Osteocyte (in vitro differentiated cells): Measurements from ENCODE around the gene HES2. TPM values are rescaled to one million over a fixed set of nuclear protein-coding genes. Genes with fewer than 3 reads are reported as not detected.
"Not testable (repeated sequence)": the region's sequence is repeated elsewhere in the genome, so short reads cannot be mapped to it uniquely, and the experiment has no call there.

Experiments used
- DNase-seq: peaks from one replicate; pipeline ENCODE4 v3.0.0; 2021; ENCODE audit warnings: mixed read lengths; ENCODE audit not compliant: unreplicated experiment; ENCODE audit errors: extremely low spot score
- H3K27ac Mint-ChIP-seq: one replicate; pipeline ENCODE4 v1.8.0; 2021; ENCODE audit warnings: mild to moderate bottlenecking, mixed read lengths; ENCODE audit not compliant: unreplicated experiment
- H3K27me3 Mint-ChIP-seq: one replicate; pipeline ENCODE4 v1.8.0; 2021; ENCODE audit warnings: mixed read lengths; ENCODE audit not compliant: unreplicated experiment
- H3K36me3 Mint-ChIP-seq: one replicate; pipeline ENCODE4 v1.8.0; 2021; ENCODE audit warnings: mixed read lengths; ENCODE audit not compliant: unreplicated experiment
- H3K4me1 Mint-ChIP-seq: one replicate; pipeline ENCODE4 v1.8.0; 2021; ENCODE audit warnings: mixed read lengths; ENCODE audit not compliant: unreplicated experiment
- H3K4me3 Mint-ChIP-seq: one replicate; pipeline ENCODE4 v1.8.0; 2021; ENCODE audit warnings: mild to moderate bottlenecking, moderate library complexity, mixed read lengths; ENCODE audit not compliant: unreplicated experiment
- H3K9me3 Mint-ChIP-seq: one replicate; pipeline ENCODE4 v1.8.0; 2021; ENCODE audit warnings: mixed read lengths; ENCODE audit not compliant: unreplicated experiment
- total RNA-seq: library from RNA; stranded (reverse); gene quantifications from 2 replicates; pipeline ENCODE4 v1.2.1, GENCODE V29; 2021
- TF ChIP-seq, protein P1 (sequence below): fragments of 200-600 bp; sonication (generic); IDR thresholded peaks from 2 replicates; pipeline ENCODE4 v1.5.0; 2021; ENCODE audit warnings: antibody characterized with exemption, mild to moderate bottlenecking, moderate library complexity

Gene HES2
- total RNA-seq, 1 donor from 2014 or later: not detected

DNA sequence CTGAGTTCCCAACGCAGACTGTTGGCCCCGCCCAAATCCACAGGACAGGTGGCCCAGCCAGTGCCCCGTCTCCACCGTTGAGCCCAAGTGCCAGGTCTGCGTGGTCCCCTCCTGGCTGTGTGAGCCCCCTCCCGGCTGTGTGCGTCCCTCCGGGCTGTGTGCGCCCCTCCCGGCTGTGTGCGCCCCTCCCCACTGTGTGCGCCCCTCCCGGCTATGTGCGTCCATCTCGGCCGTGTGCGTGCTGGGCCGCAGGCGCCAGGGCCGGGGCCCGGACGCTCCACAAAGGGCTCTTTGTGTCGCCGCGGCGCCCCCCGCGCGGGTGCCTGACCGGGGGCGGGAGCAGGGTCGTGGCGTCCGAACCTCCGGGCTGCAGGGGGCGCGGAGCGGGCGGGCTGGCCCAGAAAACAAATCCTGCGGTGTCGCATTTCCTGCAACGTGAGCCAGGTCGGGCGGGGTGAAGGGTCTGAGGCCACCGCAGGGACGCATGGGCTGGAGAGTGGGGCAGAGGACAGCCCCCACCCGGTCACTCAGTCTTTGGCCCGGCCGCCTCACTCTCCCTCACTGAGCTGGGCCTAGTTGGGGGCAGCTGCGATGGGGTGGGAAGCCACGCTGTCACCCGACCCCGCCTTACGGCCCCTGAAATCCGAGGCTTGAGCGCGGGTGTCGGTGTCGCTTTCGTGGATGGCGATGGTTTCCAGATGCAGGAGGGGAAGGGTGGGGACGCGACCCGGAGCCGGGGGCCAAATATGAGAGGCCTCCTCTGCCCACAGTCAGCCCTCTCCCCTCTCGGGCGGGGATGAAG, 27.5 kb upstream of the HES2 start:
- Mint-ChIP-seq H3K4me1 (peaks cover 13% of the 10 kb centered on the region), H3K27ac (no peak overlapping the region), H3K4me3 (no peak overlapping the region), H3K27me3 (peaks cover 24% of the 10 kb centered on the region), H3K9me3 (no peaks in the 10 kb centered on the region), H3K36me3 (no peaks in the 10 kb centered on the region)
- TF ChIP-seq, protein P1, sequence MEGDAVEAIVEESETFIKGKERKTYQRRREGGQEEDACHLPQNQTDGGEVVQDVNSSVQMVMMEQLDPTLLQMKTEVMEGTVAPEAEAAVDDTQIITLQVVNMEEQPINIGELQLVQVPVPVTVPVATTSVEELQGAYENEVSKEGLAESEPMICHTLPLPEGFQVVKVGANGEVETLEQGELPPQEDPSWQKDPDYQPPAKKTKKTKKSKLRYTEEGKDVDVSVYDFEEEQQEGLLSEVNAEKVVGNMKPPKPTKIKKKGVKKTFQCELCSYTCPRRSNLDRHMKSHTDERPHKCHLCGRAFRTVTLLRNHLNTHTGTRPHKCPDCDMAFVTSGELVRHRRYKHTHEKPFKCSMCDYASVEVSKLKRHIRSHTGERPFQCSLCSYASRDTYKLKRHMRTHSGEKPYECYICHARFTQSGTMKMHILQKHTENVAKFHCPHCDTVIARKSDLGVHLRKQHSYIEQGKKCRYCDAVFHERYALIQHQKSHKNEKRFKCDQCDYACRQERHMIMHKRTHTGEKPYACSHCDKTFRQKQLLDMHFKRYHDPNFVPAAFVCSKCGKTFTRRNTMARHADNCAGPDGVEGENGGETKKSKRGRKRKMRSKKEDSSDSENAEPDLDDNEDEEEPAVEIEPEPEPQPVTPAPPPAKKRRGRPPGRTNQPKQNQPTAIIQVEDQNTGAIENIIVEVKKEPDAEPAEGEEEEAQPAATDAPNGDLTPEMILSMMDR: no peak
- no peak for DNase-seq

DNA sequence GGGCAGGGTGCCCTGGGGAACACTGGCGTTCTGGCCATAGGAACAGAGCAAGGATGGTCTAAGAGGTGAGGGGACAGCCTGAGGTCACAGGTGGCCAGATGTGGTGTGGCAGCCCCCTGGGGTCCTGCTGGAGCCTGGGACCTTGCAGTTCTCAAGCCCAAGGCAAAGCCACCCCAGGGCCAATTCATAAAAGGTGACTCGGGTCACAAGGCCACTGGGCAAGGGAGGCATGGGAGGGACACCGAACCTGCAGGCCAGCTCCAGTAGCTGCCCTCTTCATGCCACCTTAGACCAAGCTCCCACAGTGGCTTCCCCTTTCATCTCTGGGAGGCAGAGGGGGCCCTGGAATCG, 26.9 kb upstream of the HES2 start:
- Mint-ChIP-seq H3K36me3 (no peaks in the 10 kb centered on the region), H3K27ac (no peak overlapping the region), H3K4me1 (peaks cover 13% of the 10 kb centered on the region), H3K9me3 (no peaks in the 10 kb centered on the region), H3K4me3 (no peak overlapping the region), H3K27me3 (peaks cover 25% of the 10 kb centered on the region)
- DNase-seq: no peak
- TF ChIP-seq, protein P1: no peak

DNA sequence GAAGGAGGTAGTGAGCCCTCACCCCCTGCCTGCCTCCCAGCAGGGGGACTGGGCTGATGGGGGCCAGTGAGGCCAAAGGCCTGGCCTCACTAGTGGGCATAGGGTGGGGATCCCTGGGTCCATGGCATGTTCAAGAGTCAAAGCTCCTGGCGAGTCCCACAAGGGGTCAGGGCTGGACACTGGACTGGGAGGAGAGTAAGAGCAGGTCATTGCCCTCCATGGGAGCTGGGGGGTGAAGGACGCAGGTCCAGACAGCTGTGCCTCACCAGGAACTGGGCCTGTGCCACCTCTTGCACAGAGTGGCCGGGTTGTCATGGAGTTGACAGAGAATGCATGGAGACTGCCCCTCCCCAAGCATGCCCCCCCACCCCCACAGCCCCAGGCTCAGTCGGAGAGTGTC, 26.2 kb upstream of the HES2 start:
- H3K36me3 Mint-ChIP-seq, H3K27ac Mint-ChIP-seq, H3K4me3 Mint-ChIP-seq, H3K9me3 Mint-ChIP-seq, DNase-seq: not testable (repeated sequence)
- Mint-ChIP-seq H3K27me3 (peaks cover 29% of the 10 kb centered on the region), H3K4me1 (peaks cover 13% of the 10 kb centered on the region)

DNA sequence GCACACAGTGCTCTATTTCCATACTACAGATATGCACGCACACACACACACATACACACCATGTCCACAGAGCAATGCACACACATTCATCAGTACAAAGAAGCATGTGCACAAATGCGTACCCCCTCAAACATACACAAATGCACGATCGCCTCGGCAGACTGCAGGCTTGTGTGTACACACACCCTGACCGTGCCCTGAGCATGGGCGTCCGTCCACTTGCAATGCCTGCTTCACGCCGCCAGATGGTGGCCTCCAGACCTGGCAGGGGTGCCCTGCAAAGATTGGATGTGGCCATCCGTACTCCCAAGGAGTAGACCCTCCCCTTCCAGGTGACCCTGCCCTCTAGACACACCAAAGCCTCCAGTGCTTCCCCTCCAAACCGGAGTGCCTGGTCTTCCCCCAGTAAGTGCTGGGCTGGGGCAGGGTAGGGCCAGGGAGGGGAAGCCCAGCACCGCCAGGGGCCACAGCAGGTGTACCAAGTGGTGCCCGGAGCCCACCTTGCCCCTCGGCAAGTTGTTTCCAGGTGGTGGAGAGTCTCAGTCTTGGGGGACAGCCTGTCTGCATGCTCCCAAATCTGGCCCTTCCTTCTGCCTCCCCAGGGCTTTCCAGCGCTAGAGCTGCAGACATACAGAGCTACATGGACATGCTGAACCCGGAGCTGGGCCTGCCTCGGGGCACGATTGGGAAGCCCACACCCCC, 25.5 kb upstream of the HES2 start:
- Mint-ChIP-seq H3K9me3 (no peaks in the 10 kb centered on the region), H3K4me1 (peaks cover 13% of the 10 kb centered on the region), H3K4me3 (no peak overlapping the region), H3K27me3 (peaks cover 24% of the 10 kb centered on the region), H3K27ac (no peak overlapping the region), H3K36me3 (no peaks in the 10 kb centered on the region)
- DNase-seq: no peak
- TF ChIP-seq, protein P1: peak; percentile 53

DNA sequence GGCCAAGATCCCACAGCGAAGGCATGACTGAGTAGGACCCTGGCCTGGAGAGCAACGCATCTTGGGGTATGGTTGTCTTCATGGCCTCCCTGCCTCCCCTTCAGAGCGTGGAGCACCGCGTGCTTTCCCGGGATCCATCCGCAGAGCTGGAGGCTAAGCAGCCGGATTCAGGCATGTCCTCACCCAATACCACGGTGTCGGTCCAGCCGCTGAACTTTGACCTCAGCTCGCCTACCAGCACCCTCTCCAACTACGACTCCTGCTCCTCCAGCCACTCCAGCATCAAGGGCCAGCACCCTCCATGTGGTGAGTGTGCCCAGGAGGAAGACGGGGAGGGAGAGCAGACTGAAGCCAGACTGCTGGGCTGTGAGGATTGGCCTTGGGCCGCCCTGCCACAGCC, 24.7 kb upstream of the HES2 start:
- H3K27me3 Mint-ChIP-seq: peaks cover 20% of the 10 kb centered on the region
- no peaks in the 10 kb centered on the region for H3K9me3 Mint-ChIP-seq
- H3K4me3 Mint-ChIP-seq: no peak overlapping the region
- TF ChIP-seq, protein P1: no peak
- H3K36me3 Mint-ChIP-seq: no peaks in the 10 kb centered on the region
- DNase-seq: no peak
- no peak overlapping the region for H3K27ac Mint-ChIP-seq
- peaks cover 11% of the 10 kb centered on the region for H3K4me1 Mint-ChIP-seq
